ENCODE results near the gene NTRK2. TPM values are rescaled to one million over a fixed set of nuclear protein-coding genes. Genes with fewer than 3 reads are reported as not detected.

NTRK2 gene
- total and polyA plus RNA-seq, 10 of the 15 experiments (the other 5 are each of a cell fraction or from before 2014, with no cell fraction given), result 0.42 to 4.6 (median 0.65) TPM

GRCh38 chr9:84759300-84759750 lies 89.8 kb downstream of the NTRK2 start (continued):
- peak; percentile 92 for TF ChIP-seq NR2F1 (conservative IDR thresholded peaks at IDR 0.05)
- TF ChIP-seq POLR2AphosphoS5 (IDR thresholded peaks at IDR 0.05; ENCODE audit: low read length), result peak; percentile 63; the same call in 1 of the 2 replicates
- peak; percentile 96 for TF ChIP-seq MTA2 (IDR thresholded peaks at IDR 0.05; ENCODE audit: low read depth)
- TF ChIP-seq EP300 (IDR thresholded peaks at IDR 0.05; ENCODE audit: borderline replicate concordance in 1 of 2, control insufficient read depth in 1 of 2, low read depth in 2 of 2, low read length in 2 of 2), result peak; percentile 96
- TF ChIP-seq FOXM1 (IDR thresholded peaks at IDR 0.05; ENCODE audit: low read depth, low read length), result peak; percentile 99
- TF ChIP-seq BMI1 (IDR thresholded peaks at IDR 0.05; ENCODE audit: borderline replicate concordance), result peak; percentile 80
- no peak for TF ChIP-seq KLF5 (IDR thresholded peaks at IDR 0.05; ENCODE audit: partially characterized antibody)
- no peak for TF ChIP-seq SIN3A (IDR thresholded peaks at IDR 0.05; ENCODE audit: low read depth, low read length)
- 0 out of 2 replicates have a peak, but pooled peaks have one; percentile 42 for TF ChIP-seq ZNF24 (IDR thresholded peaks at IDR 0.05)
- TF ChIP-seq MLLT1 (IDR thresholded peaks at IDR 0.05), result peak; percentile 77
- peak; percentile 75; the same call in 1 of the 2 replicates for TF ChIP-seq CREM (IDR thresholded peaks at IDR 0.05; ENCODE audit: low read depth)
- TF ChIP-seq CBFB (IDR thresholded peaks at IDR 0.05; ENCODE audit: low read depth), result peak; percentile 95
- TF ChIP-seq SPI1 (IDR thresholded peaks at IDR 0.05; ENCODE audit: borderline replicate concordance, insufficient read depth, low read depth, low read length), result no peak
- TF ChIP-seq CEBPB (IDR thresholded peaks at IDR 0.05; ENCODE audit: borderline replicate concordance in 1 of 2, low read depth in 2 of 2, low read length in 2 of 2), result peak in 1 of 2 experiments; percentile 94; a peak in 2 of 4 replicates
- TF ChIP-seq ZBTB4 (CRISPR knock-in tag; IDR thresholded peaks at IDR 0.05), result no peak
- TF ChIP-seq EGR1 (IDR thresholded peaks at IDR 0.05; ENCODE audit: borderline replicate concordance in 1 of 2, low read depth in 2 of 2, low read length in 2 of 2), result no peak
- TF ChIP-seq JUNB (IDR thresholded peaks at IDR 0.05), result peak; percentile 80
- TF ChIP-seq PAX8 (IDR thresholded peaks at IDR 0.05), result no peak
- TF ChIP-seq, protein P1, sequence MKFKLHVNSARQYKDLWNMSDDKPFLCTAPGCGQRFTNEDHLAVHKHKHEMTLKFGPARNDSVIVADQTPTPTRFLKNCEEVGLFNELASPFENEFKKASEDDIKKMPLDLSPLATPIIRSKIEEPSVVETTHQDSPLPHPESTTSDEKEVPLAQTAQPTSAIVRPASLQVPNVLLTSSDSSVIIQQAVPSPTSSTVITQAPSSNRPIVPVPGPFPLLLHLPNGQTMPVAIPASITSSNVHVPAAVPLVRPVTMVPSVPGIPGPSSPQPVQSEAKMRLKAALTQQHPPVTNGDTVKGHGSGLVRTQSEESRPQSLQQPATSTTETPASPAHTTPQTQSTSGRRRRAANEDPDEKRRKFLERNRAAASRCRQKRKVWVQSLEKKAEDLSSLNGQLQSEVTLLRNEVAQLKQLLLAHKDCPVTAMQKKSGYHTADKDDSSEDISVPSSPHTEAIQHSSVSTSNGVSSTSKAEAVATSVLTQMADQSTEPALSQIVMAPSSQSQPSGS (IDR thresholded peaks at IDR 0.05; ENCODE audit: low read length), result peak; percentile 94
- no peak for TF ChIP-seq EZH2 (IDR thresholded peaks at IDR 0.05; ENCODE audit: borderline replicate concordance, control insufficient read depth, low read depth, low read length)
- TF ChIP-seq SUZ12 (IDR thresholded peaks at IDR 0.05; ENCODE audit: unreplicated experiment), result no peak
